UCSD-AML1 (cell line): ENCODE measurements around the gene ERGIC1.
A peak's percentile ranks its signal among the peaks of the same experiment; 100 is the strongest.
"Not testable (repeated sequence)": the region's sequence is repeated elsewhere in the genome, so short reads cannot be mapped to it uniquely, and the experiment has no call there.

Experiments used
- DNase-seq: peaks from one replicate; lab custom pipeline; 2025; ENCODE audit not compliant: unreplicated experiment; lab: John Stamatoyannopoulos, UW

The ERGIC1 gene

GRCh38 chr5:172833686-172834414 is at the start of gene ERGIC1:
Gene ERGIC1 (plus strand): TSS chr5:172834251. CDS start chr5:172834414, 163 bp downstream.
- peak; percentile 84 for DNase-seq

- DNase-seq, result no peak
Measured at GRCh38 chr5:172785429-172786088, 48.5 kb upstream of the ERGIC1 start.

GRCh38 chr5:172786736-172787462 is 47.2 kb upstream of the ERGIC1 start:
- DNase-seq, result no peak

GRCh38 chr5:172787538-172787937 is 46.5 kb upstream of the ERGIC1 start:
- DNase-seq, result not testable (repeated sequence)

- DNase-seq, result peak; percentile 65
Measured at GRCh38 chr5:172788771-172789686, 45.0 kb upstream of the ERGIC1 start.

DNA sequence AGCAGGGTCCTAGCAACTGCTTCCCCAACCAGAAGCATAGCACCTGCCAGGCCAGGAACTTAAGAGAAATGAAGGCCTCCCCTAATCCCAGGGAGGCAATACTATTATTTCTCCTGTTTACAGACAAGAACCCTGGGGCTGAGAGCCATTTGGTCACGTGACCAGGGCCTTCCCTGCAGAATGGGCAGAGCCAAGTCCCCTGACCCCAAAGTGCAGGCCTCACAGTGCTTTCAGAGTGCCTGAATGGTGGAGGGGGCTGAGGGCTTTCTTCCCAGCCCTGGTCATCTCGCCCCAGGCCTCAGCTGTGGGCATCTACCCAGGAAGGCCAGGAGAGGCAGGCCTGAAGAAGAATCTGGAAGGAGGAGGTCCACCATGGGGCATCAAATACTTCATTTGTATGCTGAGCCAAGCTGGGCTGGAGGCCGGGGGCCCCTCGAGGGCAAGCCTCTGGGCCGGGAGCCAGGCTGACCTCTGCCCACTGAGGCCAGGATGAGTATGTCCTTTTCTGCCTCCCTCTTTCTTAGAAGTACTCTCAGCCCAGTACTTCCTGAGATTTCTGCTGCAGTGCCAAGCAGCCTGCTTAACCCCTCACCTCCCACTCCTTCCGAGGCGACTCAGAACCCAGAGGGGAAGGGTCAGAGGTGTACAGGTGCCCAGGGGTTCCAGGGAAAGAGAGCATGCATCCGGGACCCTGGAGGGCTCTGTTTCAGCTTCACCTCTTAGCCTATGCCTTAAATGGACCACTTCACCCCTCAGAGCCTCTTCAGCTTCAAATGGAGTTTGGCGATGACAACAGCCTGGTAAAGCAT is 44.2 kb upstream of the ERGIC1 start:
- no peak for DNase-seq

DNA sequence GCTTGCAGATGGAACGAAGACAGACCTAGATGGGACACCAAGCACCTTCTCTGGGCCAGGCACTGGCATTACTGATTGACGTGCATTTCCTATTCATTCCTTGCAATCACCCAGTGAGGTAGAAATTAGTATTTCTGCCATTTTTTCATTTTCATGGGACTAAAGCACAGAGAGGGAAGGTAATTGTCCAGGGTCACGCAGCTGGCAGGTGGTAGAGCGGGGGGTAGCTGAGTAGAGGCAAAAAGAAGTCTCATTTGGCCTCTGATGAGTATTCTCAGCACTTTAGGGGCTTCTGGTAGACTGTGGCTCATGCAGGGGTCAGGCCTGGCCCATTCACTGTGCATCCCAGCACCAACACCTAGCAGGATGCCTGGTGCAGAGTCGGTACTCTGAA is 43.6 kb upstream of the ERGIC1 start:
- DNase-seq, result no peak

DNA sequence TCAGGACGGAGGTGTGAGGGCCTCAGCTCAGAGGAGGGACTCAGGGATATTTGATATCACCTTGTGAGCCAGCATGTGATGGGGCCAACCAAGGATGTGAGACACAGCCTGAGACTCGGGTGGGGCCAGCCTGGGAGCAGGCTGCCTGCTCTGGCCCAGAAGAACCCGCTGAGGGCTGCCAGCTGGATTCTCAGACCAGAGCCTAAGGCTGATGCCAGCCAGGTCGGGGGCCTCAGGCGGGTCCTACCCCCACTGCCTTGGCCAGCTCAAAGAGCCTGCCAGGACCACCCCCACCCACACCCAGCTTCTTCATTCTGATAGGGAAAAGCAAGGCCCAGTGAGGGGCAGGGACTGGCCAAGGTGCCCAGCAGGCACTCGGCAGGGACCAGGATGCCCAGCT is 42.8 kb upstream of the ERGIC1 start:
- DNase-seq, result no peak

DNA sequence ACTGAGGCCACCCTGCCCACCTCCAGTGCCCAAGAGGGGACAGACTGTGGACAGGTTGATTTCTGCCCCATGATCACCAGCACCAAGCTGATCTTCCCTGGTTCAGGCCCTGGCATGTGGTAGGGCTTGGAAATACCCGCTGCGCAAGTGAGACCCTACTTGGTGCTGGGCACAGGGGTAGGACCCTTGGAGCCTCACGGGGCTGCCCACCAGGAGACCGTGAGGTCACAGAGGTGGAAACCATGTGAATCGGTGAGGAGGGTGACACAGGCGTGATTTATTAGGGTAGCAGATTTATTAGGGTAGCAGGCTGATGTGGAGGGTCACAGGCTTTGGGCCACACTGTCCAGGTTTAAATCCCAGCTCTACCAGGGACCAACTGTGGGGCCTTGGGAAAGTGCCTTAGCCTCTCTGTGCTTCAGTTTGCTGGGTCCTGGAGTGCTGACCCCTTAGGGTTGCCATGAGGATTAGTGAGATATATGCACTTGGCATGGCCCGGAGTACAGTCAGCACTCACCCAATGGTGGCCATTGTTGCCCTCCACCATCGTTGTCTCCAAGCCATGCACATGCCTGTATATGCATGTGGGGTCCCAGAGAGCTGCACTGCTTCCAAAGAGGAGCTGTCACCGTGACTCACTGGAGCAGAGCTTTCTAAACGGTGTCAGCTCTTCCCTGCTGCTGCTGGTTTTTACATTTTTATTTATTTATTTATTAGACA is 42.2 kb upstream of the ERGIC1 start:
- no peak for DNase-seq

DNA sequence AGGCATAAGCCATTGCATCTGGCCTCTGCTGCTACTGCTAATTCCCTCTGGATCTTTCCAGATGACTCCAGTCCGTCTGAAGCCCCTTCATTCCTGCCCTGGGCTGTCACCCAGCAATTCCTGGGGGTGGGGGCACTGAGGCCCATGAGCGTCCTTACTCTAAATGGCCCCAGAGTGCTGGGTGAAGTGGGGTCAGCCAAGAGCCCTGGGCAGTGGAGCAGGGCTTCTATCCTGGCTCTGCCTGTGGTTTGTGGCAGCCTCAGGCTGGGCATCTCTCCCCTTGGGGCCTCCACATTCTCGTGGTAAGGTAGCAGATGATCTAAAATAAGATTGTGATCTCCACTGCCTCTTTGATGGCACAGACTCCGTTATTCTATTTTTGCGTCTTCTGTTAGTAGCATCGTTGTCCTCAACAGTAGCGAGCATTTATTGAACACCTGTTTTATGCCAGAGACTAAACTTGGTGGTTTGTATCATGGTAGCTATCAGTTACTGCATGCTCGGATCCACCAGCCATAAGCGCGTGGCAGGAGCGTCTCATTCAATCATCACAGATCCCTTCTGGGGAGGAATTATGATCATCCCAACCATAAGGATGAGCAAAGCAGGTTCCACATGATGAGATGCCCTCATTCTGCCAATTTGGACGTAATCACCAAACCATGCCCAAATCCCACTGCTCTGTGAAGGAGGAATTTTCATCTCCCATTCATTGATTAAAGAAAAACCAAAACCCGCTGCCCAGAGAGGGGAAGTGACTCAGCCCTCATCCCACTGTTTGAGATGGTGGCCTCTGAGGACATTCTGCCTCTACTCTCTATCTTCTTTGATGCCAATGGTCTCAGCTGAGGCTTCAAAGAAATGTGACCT is 41.1 kb upstream of the ERGIC1 start:
- no peak for DNase-seq

GRCh38 chr5:172793577-172794488 is 40.2 kb upstream of the ERGIC1 start:
- DNase-seq, result no peak

DNA sequence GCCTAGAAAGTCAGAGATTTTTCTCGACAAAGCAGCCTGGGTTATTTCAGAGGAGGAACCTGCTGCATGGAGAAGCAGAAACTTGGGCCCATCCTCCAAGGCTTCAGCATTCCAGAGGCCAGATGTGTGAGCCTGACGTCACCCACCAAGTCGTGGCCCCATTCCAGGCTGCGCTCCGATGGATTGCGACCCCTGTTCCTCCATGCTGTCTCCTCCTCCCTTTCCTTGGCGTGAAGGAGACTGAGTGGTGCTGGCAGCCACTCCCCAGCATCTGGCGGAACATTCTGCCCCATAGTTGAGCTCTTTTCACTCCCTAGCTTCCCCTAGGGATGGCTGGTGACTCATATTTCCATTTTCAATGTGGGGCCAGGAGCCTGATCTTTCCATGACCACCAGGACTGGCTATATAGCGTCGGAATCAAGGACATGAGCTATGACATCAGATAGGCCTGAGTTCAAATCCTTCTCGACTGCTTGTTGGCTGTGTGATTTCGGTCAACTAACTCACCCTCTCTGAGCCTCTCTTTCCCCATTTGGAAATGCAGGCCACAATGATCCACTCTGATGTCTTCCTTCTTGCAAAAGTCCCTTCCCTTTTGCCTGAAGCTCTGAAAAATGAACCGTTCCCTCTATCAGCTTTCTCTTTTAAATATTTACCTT is 38.6 kb upstream of the ERGIC1 start:
- DNase-seq, result no peak

- no peak for DNase-seq
Measured at GRCh38 chr5:172796306-172796705, 37.7 kb upstream of the ERGIC1 start.

DNA sequence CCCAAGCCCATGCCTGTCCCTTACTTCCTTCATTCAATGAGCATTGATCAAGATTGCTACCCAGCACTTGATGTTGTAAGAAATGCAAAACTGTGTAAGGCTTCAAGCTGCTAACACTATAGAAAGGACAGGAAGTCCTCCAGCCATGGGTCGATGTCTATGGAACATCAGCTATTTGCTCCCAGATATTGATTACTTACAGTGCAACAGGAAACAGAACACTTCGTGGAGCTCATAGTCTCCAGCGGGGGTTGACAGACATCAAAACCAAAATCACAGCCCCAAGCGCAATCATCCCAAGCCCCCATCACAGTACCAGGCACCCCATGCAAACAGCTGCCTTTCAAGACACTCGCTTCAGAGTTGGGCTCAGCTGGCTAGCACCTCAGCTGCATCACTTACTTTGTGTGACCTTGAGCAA is 36.3 kb upstream of the ERGIC1 start:
- DNase-seq, result no peak

GRCh38 chr5:172798422-172799215 is 35.4 kb upstream of the ERGIC1 start:
- peak; percentile 31 for DNase-seq

GRCh38 chr5:172799416-172799815 is 34.6 kb upstream of the ERGIC1 start:
- no peak for DNase-seq
